Left kidney (tissue), 2 donors: ENCODE data around the gene COL4A3. TPM values are rescaled to one million over a fixed set of nuclear protein-coding genes. Genes with fewer than 3 reads are reported as not detected.

ENCODE experiments used
- DNase-seq: peaks from one replicate; pipeline ENCODE4 v3.0.0-alpha.2; 2013
- polyA plus RNA-seq: library from polyadenylated mRNA; unstranded; fragments of 120-200 nt; gene quantifications from one replicate; pipeline ENCODE4 v1.2.1, GENCODE V29; 2013; ENCODE audit not compliant: insufficient read length

The COL4A3 gene
- polyA plus RNA-seq, 1 donor, result 79.8 TPM

DNA sequence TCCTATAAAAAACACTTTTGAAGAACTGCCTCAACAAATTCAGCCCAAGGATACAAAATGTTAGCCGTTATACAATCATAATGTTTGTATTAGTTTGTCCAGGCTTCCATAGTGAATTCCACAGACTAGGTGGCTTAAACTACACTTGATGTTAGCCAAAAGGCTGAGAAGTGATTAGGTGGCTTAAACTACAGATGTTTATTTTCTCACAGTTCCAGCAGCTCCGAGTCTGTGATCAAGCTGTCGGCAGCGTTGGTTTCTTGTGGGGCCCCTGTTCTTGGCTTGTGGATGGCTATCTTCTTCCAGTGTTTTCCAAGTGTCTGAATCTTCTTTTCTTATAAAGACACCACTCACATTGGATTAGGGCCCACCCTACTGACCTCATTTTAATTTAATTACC is 129.1 kb downstream of the COL4A3 start:
- DNase-seq, result no peak

DNA sequence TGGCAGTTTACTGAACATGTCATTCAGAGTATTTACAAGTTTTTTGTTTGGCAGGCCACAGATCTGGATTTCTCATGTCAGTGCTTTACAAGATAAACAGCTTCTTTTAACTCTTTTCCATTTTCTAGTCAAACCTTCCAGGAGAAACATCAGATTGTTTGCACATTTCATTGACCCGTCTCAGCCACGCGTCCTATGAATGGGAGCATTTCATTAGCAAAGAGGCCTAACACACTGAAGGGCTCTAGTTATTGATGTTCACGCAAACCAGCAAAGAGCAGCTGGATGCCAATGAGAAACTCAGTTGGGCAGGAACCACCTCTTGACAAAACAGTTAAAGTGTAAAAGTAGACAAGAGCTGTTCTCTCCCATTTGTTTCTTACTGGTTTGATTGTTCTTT is 131.4 kb downstream of the COL4A3 start:
- no peak for DNase-seq

- DNase-seq, result no peak
Observed at GRCh38 chr2:227296671-227297405, 132.4 kb downstream of the COL4A3 start.

DNA sequence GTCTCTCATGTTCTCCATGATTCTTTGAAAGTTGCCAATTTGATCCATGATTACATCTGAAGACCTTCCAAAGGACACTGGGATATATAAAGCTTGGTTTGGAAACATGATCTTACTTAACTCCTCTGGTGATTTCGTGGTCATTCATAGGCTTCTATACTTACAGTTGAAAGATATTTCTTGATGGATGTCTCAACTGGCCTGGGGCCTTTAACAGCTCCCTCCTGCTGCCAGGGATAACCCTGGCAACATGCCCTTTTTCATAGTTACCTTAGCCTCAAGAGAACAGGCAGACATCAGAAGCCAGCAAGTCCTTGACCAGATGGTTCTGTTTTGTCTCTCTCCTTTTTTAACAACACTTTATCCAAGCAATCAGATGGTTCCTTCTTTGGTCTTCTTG is 137.1 kb downstream of the COL4A3 start:
- no peak for DNase-seq

DNA sequence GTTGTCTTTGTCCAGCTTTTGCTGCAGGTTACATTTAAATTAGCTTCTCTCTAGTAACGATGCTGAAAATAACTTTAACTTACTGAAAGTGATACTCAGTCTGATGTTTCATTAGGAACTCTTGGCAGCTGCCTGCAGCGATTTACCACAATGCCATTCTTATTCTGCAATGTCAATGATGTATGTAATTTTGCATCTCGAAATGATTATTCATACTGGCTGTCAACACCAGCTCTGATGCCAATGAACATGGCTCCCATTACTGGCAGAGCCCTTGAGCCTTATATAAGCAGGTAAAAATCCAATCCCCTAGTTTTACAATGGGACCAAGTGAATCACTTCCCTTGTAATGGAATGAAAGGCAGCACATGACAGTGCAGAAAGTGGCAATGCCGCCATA is 144.4 kb downstream of the COL4A3 start:
- no peak for DNase-seq

- DNase-seq, result peak; percentile 13
Observed at GRCh38 chr2:227310756-227311110, 146.3 kb downstream of the COL4A3 start.

DNA sequence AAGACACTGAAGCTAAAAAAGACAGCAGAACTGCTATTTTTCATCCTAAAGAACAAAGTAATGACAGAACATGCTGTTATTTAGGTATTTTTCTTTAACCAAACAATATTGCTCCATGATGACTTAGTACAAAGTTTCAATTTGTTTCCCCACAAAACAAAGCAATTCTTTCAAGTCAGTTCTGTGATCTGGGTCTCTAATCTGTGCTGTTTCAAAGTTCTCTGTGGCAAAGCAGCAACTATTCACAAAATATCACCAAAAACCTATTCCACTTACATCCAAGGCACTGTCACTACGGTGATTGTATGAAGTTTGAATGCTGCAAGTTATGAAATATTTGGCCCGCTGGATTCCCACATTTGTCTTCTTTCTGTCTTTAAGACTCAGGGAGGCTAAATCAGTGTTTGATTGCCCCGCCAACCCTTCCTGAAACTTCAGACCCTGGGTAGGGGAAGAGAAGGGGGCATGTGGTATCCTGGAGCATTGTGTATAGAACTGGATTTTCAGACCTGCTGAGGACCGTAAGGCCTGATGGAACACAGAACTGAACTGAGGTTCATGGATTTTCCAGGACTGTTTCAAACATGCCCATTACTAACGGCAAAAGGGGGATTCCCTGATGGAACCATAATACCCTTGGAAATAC is 147.6 kb downstream of the COL4A3 start:
- no peak for DNase-seq

- DNase-seq, result no peak
Observed at GRCh38 chr2:227312579-227312978, 148.2 kb downstream of the COL4A3 start.

DNA sequence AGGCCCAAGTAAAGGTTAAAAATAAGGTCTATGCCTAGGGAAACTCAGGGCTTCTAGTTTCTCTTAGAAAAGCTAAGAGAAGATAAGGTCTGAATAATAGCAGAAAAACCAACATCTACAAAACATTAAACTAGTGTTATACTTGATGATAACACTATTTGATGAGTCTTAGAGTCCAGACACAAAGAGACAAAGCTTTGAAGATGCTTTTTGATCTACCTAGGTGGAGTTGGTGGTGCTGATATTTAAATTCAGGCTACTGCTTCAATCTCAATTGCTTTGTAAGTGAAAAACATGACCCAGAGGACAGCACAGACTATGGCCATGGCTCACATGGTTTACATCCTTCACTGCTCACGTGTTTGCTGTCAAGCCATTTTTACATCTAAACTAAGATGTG is 148.9 kb downstream of the COL4A3 start:
- no peak for DNase-seq

- DNase-seq, result no peak
Observed at GRCh38 chr2:227317834-227318233, 153.4 kb downstream of the COL4A3 start.

DNA sequence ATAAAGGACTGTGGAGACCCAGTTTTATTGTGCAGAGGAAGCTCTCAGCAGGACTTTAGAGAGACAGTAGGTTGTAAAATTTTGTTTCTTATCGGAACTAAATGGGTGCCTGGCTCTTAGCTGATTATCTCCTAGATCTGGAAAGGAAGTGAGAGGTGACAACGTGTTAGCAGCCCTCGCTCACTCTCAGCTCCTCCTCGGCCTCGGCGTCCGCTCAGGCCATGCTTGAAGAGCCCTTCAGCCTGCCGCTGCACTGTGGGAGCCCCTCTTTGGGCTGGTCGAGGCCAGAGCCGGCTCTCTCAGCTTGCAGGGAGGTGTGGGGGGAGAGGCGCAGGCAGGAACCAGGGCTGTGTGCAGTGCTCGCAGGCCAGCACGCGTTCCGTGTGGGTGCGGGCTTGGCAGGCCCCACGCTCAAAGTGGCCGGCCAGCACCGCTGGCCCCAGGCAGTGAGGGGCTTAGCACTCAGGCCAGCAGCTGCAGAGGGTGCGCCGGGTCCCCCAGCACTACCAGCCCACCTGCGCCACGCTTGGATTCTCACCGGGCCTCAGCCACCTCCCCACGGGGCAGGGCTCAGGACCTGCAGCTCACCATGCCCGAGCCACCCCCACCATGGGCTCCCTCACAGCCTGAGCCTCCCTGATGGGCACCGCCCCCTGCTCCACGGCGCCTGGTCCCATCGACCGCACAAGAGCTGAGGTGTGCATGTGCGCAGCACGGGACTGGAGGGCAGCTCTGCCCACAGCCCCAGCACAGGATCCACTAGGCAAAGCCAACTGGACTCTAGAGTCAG is 156.1 kb downstream of the COL4A3 start:
- DNase-seq, result no peak

DNA sequence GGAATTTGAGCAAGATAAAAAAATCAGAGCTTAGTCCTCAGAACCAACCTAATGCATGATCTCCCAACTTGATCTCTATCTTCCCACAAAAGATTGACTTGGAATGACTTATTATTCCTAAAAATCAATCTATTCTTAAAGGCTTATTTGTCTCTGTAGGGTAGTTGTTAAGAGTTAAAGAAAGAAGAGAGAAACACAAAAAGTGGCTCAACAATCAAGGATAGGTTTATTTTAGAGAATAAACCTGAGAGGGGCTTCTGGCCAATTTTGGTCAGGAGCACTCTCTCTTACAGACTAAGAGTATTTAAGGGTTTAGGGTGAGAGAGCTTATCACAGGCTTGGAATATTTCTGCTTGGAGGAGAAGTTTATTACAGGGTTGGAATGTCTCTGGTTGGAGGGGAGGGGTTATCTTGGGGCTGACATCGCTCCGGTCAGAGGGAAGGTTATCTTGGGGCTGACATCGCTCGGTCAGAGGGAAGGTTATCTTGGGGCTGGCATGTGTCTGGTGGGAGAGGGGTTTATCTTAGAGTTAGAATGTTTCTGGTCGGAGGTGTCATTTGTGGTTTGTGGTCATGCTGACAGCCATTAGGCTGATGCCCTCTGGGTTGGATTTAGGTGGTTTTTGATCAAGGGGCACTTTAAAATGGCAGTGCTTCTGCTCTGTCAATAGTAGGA is 158.2 kb downstream of the COL4A3 start:
- no peak for DNase-seq

- no peak for DNase-seq
Observed at GRCh38 chr2:227323818-227324217, 159.4 kb downstream of the COL4A3 start.

DNA sequence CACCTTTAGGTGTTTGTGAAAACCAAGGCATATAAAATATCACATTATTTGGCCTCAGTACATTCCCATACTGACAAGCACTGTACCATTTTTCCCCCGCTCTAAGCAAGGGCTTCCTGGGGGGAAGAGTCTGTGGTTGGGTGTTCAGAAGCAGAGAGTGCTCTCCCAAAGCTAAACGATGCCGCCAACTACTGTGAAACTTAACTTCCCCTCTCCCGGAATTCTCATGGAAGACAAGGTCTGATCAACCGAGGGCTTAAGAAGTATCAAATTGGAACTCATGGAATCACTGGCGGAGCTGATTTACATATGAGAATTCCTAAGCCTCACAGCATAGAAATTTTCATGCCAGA is 160.2 kb downstream of the COL4A3 start:
- DNase-seq, result no peak

DNA sequence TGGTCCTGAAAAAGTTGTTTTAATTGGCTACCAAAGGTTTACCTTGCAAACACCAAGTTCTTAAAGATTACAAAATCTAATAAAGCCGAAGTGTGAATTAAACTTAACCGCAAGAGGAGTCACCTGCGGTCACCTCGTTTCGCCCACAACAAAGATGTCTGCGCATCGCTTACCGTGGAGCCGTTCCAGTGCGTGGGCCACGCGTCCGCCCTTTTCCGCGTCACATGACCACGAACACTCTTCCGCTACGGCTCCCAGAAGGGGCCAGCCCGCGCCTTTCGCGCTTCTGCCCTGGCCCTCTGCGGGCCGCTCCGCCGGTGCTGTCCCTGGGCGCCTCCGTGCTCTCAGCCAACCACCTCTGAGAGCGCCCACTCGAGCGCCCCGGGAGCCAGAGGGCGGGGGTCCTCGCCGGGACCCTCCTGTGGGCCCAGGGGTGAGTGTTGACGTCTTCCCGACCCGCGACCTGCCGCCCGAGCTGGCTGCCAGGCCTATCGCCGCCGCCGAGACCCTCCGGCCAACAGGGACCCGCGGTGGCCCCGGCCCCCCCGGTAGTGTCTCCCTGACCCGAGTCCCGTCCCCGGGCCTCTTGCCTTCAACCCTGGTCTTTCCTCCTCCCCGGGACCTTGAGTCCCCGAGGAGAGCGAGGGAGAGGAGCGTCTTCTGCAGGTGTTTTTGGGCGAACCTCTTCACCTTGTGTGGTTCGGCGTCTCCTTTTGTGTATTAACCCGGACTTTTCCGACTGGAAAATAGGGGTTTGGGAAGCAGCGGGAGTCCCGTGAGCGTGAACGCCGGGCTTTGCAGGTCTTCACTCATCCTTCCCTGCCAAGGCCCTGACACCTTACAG is 160.8 kb downstream of the COL4A3 start, which contains the start of gene MFF:
Gene MFF, plus strand, starts transcription at position 257 of the 844 bp plus-strand sequence. CDS start 5,415 bp downstream, outside the sequence.
- peak; percentile 93 for DNase-seq

- DNase-seq, result peak; percentile 39
Observed at GRCh38 chr2:227325839-227326195, 161.4 kb downstream of the COL4A3 start.

- DNase-seq, result no peak
Observed at GRCh38 chr2:227326783-227327182, 162.4 kb downstream of the COL4A3 start.

DNA sequence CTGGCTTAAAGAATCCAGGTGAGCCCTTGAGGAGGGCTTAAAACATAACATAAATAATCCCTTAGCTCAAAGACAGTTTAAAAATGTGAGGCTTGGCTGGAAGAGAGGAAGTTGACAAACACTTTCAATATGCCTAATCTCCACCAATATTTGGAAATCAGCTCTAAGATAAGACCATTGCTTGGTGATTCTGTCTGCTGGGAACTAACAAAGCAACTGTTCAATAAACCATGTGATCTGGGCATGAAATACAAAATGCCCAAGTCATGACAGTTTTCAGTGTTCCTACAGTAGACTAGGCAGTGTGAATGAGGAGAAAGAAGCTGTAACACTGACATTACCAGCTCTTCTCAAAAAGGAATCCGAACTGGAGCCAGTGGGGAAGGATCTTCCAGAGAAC is 171.3 kb downstream of the COL4A3 start:
- no peak for DNase-seq

DNA sequence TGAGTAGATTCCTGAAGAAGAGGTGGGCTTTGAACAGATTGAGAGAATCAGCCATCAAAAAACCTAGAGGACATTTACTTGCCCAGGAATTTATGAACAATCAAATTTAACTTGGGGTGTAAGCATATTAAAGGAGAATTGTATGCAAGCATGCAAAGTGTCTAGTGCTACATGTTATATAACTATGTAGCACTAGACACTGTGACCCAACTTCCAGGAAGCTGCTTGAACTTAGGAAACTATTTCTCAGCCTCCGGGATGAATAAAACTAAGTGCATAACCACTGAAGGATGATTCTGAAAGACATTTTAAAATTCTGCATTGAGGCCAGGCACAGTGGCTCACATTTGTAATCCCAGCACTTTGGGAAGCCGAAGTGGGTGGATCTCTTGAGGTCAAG is 173.0 kb downstream of the COL4A3 start:
- DNase-seq, result no peak

DNA sequence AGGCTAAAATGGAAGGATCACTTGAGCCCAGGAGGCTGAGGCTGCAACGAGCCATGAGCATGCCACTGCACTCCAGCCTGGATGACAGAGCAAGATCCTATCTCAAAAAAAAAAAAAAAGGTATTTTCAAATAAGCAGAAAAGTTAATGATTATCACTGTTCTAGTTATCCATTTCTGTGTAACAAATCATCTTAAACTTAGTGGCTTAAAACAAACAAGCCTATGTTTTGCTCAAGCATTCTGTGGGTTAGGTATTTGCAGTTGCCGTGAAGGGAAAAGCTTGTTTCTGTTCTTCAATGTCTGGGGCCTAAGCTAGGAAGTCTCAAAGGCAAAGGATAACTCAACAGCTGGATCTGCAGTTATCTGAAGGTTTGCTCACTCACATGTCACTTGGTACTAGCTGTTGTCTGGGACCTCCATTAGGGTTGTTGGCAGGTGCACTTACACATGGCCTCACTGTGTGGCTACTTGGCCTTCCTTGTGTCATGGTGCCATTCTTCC is 174.7 kb downstream of the COL4A3 start:
- DNase-seq, result peak; percentile 14

- no peak for DNase-seq
Observed at GRCh38 chr2:227340106-227340505, 175.7 kb downstream of the COL4A3 start.

DNA sequence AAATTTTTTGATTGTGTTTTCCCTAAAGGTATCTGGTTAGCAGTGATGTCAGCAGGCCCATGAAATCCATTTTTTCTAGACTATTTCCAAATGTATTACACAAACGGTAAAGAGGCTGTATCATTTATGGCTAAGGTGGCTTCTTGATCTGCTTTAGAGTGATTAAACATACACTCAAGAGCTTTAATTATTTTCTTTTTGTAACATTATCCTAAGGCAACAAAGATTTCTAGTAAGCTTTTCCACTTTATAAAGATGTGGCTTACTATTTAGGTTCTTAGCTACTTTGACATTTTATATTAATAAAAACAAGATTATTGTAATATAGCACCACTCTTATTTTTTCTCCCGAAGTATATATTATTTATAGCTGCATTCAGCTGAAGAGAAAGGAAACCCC is 177.1 kb downstream of the COL4A3 start:
- DNase-seq, result no peak
